ENCODE measurements around the gene GPR137.
"Not testable (repeated sequence)": the region's sequence is repeated elsewhere in the genome, so short reads cannot be mapped to it uniquely, and the experiment has no call there.

The GPR137 gene

GRCh38 chr11:64284962-64285884 is at the start of gene GPR137:
Gene GPR137, plus strand, starts transcription at chr11:64285848. Its CDS starts 677 bp downstream, at chr11:64286525.
- DNase-seq (peak; percentile 95), ATAC-seq (peak; percentile 58)

DNA sequence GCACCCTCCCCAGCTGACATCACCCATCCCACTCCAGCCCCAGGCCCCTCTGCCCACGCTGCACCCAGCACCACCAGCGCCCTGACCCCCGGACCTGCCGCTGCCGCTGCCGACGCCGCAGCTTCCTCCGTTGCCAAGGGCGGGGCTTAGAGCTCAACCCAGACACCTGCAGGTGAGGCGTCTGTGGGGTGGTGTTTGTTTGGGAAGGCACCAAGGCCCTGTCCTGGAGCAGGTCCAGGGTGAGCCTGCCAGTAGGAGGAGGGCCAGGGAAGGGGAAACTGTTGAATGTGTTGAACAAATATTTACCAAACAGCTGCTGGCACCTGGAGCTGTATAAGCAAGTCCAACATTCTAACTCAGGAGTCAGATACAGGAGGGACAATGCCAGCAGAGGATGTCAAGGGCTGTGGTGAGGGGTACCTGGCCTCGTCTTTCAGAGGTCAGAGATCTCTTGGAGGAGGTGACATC is 48.1 kb upstream of the GPR137 start:
- ATAC-seq, result no peak
- DNase-seq, result no peak

DNA sequence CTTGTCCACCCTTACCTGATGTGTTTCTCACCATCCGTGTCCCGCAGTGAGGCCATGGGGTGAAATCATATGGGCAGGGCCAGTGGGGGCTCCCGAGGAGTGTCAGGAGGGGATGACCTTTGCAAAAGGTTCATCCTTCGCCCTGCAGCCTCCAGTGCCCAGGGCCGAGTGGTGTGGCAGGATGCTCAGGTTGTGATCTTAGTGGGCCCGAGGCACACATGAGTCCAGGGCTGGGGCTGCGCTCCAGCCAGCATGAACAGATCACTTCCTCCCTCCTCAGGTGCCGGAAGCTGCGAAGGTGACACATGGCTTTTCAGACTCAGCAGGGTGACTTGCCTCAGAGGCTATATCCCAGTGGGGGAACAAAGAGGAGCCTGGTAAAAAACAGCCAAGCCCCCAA is 47.6 kb upstream of the GPR137 start:
- ATAC-seq (no peak), DNase-seq (no peak)

- ATAC-seq, result no peak
- no peak for DNase-seq
Measured at GRCh38 chr11:64238999-64239398, 46.6 kb upstream of the GPR137 start.

- no peak for DNase-seq
- no peak for ATAC-seq
Measured at GRCh38 chr11:64239662-64240434, 45.8 kb upstream of the GPR137 start.

DNA sequence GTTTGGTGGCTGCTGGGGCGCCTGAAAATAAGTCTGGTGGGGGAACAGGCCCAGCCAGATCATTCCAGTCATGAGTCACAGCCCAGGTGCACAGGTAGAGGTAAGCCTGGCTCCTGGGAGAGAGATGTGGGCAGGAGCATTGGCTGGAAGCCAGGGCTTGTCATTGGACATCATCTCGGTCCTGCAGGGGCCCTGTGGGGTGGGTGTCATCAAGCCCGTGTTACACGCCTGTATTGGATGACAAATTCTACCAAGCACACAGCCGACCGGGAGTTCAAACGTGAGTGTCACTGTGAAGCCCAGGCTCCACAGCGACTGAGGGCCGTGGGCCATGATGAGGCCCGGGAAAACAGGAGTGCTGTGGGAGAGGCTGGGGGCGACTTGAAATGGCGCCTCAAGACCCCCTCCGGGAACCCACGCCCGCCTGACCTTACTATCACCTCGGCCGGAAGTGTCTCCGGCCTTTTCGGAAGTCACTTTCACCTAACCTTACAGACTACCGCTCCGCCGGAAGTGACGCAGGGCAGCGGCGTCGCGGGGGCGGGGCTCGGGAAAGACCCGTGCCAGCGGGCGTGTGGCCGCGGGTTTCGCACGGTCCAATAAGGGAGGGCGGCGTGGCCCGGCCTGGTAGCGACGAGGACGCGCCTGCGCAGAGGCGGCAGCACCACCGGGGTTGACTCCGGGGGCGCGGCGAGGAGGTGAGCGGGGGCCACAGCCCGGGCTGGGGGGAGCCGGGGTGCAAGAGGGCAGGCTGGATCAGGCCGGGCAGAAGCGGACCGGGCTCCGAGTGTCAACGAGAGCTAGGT is 45.0 kb upstream of the GPR137 start, which contains the start of gene FKBP2:
Gene FKBP2 (plus strand): TSS at position 661 of the 806 bp plus-strand sequence. CDS start 1,293 bp downstream, outside the sequence.
- ATAC-seq (peak; percentile 66), DNase-seq (peak; percentile 99)

DNA sequence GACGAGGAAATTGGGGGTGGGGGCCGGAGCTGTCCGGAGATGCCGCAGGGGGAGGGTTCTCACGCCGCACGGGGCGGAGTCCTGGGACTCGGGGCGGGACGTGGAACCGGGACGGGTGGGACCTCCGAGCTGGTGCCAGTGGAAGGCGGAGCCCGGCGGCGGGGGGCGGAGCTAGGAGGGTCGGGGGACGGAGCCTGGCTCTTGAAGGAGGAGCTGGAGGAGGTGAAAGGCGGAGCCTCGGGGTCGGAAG is 44.5 kb upstream of the GPR137 start:
- peak; percentile 83 for ATAC-seq
- peak; percentile 100 for DNase-seq

DNA sequence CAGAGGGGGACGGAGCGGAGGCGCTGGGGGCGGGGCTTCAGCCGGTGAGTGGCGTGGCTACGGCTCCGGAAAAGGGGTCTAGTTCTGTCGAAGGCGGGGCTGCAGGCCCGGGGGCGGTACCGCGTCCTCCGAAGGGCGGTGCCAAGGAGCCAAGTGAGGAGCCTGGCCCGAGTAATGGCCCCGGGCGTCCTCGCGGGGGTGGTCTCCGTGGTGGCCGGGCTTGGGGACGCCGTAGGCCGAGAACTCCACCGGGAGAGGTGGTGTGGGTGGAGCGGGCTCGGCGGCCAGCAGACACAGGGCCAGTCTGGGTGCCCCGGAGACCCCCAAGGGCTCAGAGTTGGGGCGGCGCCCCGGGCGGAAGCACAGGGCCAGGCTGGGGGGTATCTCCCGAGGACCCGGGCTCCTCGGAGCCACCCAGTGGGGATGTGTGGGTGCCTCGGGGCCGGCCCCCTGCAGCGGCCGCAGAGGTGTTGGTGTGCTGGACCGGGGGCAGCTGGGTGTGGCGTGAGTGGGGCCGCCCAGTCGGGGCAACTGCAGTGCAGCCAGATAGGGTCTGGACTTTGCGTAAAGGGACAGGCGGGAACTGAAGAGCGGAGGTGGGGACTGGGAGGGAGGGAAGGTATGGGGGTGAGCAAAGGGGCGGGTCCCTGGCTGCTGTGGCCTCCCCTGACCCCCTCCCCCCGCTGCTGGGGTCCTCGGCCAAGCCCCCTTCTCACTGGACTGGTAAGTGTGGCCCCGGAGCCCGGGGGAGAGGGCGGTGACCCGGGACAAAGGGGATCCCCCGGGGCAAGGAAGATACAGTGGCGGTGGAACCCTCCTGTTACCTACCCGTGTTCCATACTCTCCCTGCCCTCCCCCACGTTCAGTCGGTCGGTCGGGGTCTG is 43.9 kb upstream of the GPR137 start:
- ATAC-seq (peak; percentile 2), DNase-seq (peak; percentile 49)

DNA sequence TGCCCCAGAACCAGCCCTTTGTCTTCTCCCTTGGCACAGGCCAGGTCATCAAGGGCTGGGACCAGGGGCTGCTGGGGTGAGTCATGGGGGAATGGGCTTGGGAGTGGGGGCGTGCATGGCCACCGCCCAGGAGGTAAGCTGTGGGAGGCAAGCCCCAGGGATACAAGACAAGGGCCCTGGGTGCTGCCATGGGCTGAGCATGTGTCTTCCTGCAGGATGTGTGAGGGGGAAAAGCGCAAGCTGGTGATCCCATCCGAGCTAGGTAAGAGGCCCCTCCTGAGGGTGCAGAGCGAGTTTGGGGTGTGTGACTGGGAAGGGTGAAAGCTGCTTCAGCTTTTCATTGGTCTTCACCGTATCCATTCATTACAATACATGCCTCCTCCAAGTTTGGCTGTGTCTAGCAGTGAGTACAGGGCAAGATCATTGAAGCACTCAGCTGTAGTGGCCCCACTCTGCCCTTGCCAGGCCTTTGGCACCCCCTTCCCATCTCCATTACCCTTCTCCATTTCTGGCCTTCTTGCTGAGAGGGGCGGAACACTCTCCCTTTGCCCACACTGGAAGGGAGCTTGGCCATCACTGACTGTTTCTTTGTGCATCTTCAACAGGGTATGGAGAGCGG is 42.3 kb upstream of the GPR137 start:
- DNase-seq (no peak), ATAC-seq (no peak)

DNA sequence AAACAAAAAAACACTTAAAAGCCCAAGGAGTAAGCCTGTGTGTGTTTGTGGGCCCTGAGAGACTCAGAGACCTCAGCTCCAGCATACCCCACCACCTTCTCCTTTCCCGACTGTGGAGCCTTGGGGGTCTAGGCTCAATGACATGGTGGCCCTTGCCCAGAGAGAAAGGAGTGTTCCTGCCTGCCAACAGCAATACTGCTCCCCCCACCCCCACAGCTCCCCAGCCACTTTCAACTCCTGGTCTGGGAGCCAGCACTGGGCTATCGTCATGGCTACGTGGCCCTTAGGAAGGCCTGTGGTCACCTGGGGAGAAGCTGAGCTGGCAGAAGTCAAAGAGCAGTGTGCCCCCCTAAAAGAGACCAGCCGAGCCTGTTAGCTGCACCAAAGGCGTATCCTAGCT is 41.5 kb upstream of the GPR137 start:
- no peak for ATAC-seq
- DNase-seq, result no peak

DNA sequence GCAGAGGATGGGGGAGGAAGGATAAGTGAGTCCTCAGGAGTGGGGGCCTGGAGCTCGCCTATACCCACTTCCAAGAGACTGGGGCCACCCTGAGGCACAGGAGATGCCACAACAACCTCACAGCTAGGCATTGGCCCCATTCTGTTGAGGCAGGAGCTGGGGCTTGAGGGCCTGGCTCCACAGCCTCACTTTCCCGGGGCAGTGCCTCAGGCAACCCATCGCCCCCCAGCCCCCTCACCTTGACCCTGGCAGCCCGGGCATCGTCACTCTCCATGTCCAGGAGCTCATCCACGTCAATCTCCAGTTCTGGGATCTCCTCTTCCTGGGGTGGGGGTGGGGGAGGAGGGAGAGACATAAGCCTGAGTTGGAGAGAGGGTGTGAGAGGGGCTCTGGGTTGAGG is 40.7 kb upstream of the GPR137 start:
- DNase-seq (no peak), ATAC-seq (no peak)

DNA sequence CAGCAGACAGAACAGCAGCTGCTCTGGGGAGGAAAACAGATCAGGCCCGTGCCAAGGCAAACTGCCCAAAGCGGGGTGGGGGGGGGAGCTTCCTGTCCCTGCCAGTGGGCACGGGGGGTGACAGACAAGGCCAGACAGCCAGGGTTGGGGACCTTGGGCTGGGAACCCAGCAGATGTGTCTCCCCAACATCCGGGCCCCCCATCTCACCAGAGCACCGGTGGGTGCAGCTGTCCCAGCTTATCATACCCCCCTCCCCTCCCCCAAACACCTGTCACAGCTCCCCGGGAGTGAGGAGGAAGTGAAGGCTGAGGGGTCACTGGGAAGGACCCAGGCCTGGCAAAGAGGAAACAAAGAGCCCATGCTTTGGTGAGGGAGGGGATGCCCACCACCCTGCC is 40.2 kb upstream of the GPR137 start:
- no peak for DNase-seq

GRCh38 chr11:64245797-64246620 is 39.6 kb upstream of the GPR137 start:
- ATAC-seq (peak; percentile 12), DNase-seq (peak; percentile 84)

More for the DNA sequence above, 40.2 kb upstream of the GPR137 start:
- no peak for ATAC-seq

- not testable (repeated sequence) for DNase-seq, ATAC-seq
Measured at GRCh38 chr11:64246621-64246870, 39.1 kb upstream of the GPR137 start.

GRCh38 chr11:64246871-64247728 is 38.5 kb upstream of the GPR137 start, which contains the start of gene PPP1R14B:
Gene PPP1R14B, minus strand, starts transcription at chr11:64246943. Its CDS starts 270 bp downstream, at chr11:64246673.
- ATAC-seq, result peak; percentile 54
- DNase-seq, result peak; percentile 90

DNA sequence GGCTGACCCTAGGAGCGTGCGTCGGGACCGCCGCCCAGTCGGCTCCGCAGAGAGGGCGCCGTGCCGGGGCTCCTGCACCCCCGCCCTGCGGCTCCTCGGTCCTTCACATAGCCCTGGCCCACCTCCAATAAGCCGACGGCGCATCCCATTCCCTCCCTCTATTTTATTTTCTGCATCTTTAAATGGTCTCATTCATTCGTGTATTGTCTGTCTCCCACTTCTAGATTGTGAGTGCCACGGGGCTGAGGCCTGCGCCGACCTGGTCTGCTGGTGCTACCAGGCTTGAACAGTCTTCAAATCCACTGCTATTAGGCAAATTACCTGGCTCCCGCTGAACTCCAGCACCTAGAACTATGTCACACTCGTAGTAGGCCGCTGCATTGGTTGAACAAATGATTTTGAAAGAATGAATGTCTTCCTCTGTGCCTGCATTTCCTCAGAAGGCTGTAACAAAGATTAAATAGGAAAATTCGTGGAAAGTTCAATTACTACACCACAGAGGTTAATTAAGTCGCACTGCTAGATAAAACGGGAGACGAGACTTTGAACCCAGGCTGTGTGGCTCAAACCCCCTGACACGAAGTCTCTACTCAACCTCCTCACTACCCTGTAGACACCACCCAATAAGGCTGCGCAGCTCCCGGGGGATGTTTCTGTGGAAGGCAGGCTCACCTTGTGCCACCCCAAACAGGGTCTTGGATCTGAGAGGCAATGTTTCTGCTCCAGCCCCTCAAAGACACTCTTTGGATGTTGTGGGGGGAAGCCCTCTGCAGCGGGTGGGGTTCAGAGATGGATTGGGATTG is 37.7 kb upstream of the GPR137 start:
- ATAC-seq, result no peak
- no peak for DNase-seq

GRCh38 chr11:64248578-64248977 is 37.1 kb upstream of the GPR137 start:
- no peak for ATAC-seq

GRCh38 chr11:64249038-64249437 is 36.6 kb upstream of the GPR137 start:
- ATAC-seq, result no peak

More at GRCh38 chr11:64248578-64248977, 37.1 kb upstream of the GPR137 start:
- no peak for DNase-seq

More at GRCh38 chr11:64249038-64249437, 36.6 kb upstream of the GPR137 start:
- DNase-seq, result no peak

Data from stimulated activated naive CD8-positive, alpha-beta T cell treated with anti-CD3 and anti-CD28 coated beads, Interleukin-15, Interleukin-2, amounts not matched to agents 100 U/mL and 50 U/mL, for 24 hours (primary cell).